HG02759 (cell line): ENCODE results near the gene SENP5.
"Not testable (repeated sequence)": the region's sequence is repeated elsewhere in the genome, so short reads cannot be mapped to it uniquely, and the experiment has no call there.

ENCODE experiments used
- ATAC-seq: cut with Tn5 transposase; IDR thresholded peaks from one replicate; pipeline ENCODE4 v1.9.1; 2021; ENCODE audit warnings: mild to moderate bottlenecking, moderate library complexity; ENCODE audit not compliant: unreplicated experiment

Gene SENP5

GRCh38 chr3:196867507-196868296, at the start of gene SENP5:
TSS of gene SENP5 (plus strand) at chr3:196867920. CDS start at chr3:196885182, 17,262 bp downstream.
- peak; percentile 93 for ATAC-seq

- no peak for ATAC-seq
Observed at GRCh38 chr3:196821806-196822355, 45.8 kb upstream of the SENP5 start.

GRCh38 chr3:196829651-196830050, 38.1 kb upstream of the SENP5 start:
- ATAC-seq: not testable (repeated sequence)

- no peak for ATAC-seq
Observed at GRCh38 chr3:196835086-196835485, 32.6 kb upstream of the SENP5 start.

GRCh38 chr3:196836626-196837025, 31.1 kb upstream of the SENP5 start:
- ATAC-seq: not testable (repeated sequence)

GRCh38 chr3:196837819-196838420, 29.8 kb upstream of the SENP5 start:
- ATAC-seq: peak; percentile 58

- not testable (repeated sequence) for ATAC-seq
Observed at GRCh38 chr3:196839351-196839750, 28.4 kb upstream of the SENP5 start.

GRCh38 chr3:196842567-196843434, 24.9 kb upstream of the SENP5 start:
- ATAC-seq: no peak

- no peak for ATAC-seq
Observed at GRCh38 chr3:196843435-196844110, 24.1 kb upstream of the SENP5 start.

- not testable (repeated sequence) for ATAC-seq
Observed at GRCh38 chr3:196844235-196845219, 23.2 kb upstream of the SENP5 start.

GRCh38 chr3:196848375-196848774, 19.3 kb upstream of the SENP5 start:
- ATAC-seq: not testable (repeated sequence)

GRCh38 chr3:196849180-196849741, 18.5 kb upstream of the SENP5 start:
- ATAC-seq: no peak

GRCh38 chr3:196863000-196863399, 4.7 kb upstream of the SENP5 start:
- ATAC-seq: not testable (repeated sequence)

- no peak for ATAC-seq
Observed at GRCh38 chr3:196867155-196867506, 589 bp upstream of the SENP5 start.

GRCh38 chr3:196868297-196868661, 559 bp downstream of the SENP5 start:
- ATAC-seq: peak; percentile 34

- no peak for ATAC-seq
Observed at GRCh38 chr3:196872316-196872715, 4.6 kb downstream of the SENP5 start.

GRCh38 chr3:196874511-196875094, 6.9 kb downstream of the SENP5 start:
- ATAC-seq: not testable (repeated sequence)

GRCh38 chr3:196875258-196875657, 7.5 kb downstream of the SENP5 start:
- ATAC-seq: no peak

- ATAC-seq: no peak
Observed at GRCh38 chr3:196883361-196883760, 15.6 kb downstream of the SENP5 start.
